HG03139 (cell line): Measurements from ENCODE around the gene FBXW7.

Experiments
- ATAC-seq: cut with Tn5 transposase; IDR thresholded peaks from one replicate; pipeline ENCODE4 v1.9.1; 2021; ENCODE audit not compliant: unreplicated experiment

FBXW7 gene

GRCh38 chr4:152535903-152536544 is at the start of gene FBXW7:
Gene FBXW7, minus strand, starts transcription at chr4:152536092. Its CDS starts 124,289 bp downstream, at chr4:152411803.
- ATAC-seq, result peak; percentile 81

DNA sequence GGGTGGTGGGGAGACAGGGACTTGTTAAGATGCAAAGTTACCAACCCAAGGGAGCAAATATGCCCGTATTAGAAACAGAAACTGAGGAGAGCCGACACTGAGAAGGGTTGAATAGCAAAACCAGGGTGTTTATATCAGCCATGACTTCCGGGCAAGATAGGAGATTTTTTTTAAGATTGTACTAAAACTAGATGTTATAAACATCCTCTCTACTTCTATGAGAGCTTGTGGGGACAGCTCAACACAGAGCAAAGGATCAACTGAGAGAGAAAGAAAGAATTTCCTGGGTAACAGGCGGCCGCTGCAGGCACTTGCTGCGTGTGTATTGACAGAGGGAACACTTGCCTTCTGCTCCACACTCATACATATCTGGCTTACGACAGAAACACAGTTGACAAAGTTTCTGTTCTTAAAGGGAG is 49.1 kb upstream of the FBXW7 start:
- no peak for ATAC-seq

- ATAC-seq, result no peak
These were observed 45.8 kb upstream of the FBXW7 start for GRCh38 chr4:152581536-152582160.

GRCh38 chr4:152579916-152580315 is 44.0 kb upstream of the FBXW7 start:
- ATAC-seq, result no peak

DNA sequence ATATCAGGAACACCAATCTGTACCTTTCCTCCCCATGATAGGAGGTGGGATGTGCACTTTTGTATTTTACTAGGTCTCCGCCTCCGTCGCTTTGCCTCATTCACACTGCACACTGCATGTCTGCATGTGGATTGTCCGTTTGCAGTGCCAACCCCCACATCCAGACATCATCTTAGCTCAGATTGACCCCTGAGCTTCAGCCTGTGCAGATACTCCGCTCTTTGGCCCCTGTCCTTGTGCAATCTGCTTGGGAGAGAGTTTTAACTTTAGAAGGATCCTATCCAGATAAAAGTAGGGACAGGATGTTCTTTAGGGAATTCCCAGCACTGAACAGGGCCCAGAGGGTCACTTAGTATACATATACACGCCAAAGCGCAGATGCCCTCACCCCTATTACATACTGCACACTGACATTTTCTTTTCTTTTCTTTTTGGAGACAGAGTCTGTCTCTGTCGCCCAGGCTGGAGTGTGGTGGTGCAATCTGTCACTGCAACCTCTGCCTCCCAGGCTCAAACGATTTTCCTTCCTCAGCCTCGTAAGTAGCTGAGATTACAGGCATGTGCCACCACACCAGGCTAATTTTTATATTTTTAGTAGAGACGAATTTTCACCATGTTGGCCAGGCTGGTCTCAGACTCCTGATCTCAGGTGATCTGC is 43.3 kb upstream of the FBXW7 start:
- ATAC-seq, result no peak

DNA sequence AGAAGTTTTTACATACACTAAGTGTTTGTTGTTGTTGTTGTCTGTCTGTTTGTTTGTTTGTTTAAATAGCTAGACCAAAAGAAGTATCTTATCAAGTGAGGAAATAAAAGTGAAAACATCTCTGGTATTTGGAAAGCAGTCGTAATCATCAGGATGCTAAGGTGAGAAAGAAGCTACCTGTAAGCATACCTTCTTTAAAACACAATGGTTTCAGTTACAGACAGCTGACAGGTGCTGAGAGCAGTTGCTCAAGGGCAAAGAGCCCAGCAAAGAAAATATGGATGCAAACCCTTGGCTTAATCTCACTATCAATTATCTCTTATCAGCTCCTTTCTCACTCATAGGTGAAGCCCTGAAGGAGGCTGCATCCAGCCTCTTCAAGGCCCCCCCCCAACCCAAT is 42.8 kb upstream of the FBXW7 start:
- ATAC-seq, result no peak

DNA sequence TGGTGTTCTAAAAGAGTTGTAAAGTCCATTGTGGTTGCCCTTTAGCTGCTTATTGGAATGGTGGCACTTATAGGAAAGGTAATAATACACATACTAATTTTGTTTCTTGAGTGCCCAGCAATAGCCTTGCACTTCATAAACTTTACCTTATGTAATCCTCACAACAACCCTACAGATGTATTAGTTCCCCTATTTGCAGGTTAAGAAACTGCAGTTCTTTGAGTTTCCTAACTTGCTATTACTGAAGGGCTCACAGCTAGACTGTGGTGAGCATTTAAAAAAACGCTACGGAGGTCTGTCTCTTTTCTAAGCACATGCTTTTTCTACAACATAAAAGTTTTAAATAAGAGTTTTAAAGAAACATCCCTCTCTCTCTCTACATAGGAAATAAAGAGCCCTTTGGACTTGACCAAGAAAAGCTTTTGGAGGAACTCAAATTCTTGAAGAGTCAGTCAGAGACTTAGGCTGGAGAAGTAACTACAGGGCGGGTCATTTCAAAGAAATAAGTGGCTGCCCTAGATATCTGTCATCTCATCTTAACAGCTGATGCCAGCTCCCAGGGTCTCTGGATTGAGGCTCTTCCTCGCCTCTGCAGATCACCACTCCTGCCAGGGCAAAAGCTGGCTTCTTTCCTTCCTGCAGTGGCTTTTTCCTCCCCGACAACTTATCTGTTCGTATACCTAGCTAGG is 42.0 kb upstream of the FBXW7 start:
- peak; percentile 76 for ATAC-seq

- ATAC-seq, result no peak
These were observed 39.6 kb upstream of the FBXW7 start for GRCh38 chr4:152575533-152575932.

GRCh38 chr4:152573861-152574260 is 38.0 kb upstream of the FBXW7 start:
- no peak for ATAC-seq

DNA sequence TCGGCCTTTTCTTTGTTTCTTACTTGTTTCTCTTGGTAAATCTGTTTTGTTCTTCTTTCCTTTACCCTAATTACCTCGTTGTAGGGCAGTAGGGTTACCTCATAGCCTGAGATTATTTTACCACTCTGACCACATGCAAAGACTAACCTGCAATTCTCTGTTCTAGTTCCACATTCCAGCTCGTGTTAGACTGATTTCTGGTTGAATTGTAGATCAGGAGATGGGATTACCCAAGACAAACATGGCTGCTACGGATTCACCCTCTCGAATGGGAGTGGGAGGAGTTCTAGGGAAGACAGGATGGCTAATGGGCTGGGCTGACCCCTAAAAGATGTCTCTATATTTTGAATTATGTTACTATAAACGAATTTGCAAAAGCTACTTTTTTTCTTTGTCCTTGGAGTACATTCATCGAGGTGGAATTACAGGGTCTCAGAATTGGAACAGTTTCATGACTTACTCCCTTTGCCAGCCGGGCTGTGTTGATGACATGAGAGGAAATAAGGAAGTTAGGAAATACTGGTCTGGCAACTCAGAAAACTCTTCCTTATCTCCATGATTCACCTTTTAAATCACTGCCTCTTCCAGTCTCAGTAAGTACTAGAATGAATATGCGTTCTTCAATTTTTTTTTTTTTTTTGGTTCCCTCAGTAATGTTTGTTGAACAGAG is 36.7 kb upstream of the FBXW7 start:
- peak; percentile 70 for ATAC-seq

- ATAC-seq, result no peak
These were observed 35.9 kb upstream of the FBXW7 start for GRCh38 chr4:152571770-152572169.

DNA sequence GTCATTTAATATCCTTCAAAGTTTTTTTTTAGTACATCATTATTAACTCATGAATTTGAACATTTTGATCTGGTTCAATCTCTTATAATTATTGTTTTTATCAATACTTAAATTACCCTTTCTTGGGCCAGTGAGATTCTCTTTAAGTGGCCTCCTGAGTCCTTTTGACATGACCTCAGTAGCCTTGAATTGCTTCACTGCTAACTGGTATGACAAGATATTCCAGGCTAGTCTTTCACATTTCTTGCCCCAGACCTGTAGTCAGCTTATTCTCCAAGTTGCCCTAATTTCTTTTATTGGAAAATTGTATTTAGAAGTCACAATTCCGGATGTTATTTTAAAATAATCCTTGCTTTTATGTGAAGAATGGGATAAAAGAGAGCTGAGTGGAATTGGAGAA is 35.4 kb upstream of the FBXW7 start:
- no peak for ATAC-seq

GRCh38 chr4:152565333-152565732 is 29.4 kb upstream of the FBXW7 start:
- no peak for ATAC-seq

DNA sequence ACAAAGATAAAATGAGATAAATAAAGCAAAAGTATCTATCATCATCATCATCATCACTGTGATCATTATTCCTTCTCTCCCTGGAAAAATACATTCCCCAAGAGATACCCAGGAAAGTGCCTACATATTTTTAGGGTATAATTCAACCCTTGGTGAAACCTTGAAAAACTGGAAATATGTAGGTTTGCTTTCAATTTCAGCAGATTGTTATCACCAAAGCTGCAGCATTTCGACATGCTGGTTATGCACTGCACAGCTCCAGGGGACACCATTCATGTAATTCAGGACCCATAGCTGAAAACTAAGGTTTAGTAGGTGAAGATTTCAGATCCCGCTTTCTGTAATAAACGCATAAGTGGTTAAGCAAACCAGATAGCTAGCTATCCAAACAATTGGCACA is 28.4 kb upstream of the FBXW7 start:
- ATAC-seq, result no peak

DNA sequence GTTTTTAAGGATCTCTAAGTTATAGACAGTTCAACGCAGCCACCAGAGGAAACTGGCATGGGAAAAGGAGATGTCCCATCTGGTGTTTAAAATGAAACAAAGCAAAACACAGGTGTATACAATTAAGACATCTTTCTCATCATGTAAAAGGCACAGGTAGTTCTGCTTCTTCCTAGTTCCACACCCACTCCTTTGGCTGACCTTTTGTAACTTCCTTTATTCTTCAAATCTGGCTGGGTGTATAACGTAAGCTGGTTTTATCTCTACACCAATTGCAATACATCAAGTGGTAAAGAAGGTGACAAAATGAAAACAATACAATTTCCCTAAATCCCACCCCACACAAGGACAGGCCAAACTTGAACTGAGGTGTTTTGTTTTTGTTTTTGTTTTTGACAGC is 27.3 kb upstream of the FBXW7 start:
- no peak for ATAC-seq

- ATAC-seq, result no peak
These were observed 23.7 kb upstream of the FBXW7 start for GRCh38 chr4:152559641-152560040.

GRCh38 chr4:152558396-152558795 is 22.5 kb upstream of the FBXW7 start:
- no peak for ATAC-seq

- no peak for ATAC-seq
These were observed 20.9 kb upstream of the FBXW7 start for GRCh38 chr4:152556834-152557233.

GRCh38 chr4:152556283-152556682 is 20.4 kb upstream of the FBXW7 start:
- no peak for ATAC-seq

DNA sequence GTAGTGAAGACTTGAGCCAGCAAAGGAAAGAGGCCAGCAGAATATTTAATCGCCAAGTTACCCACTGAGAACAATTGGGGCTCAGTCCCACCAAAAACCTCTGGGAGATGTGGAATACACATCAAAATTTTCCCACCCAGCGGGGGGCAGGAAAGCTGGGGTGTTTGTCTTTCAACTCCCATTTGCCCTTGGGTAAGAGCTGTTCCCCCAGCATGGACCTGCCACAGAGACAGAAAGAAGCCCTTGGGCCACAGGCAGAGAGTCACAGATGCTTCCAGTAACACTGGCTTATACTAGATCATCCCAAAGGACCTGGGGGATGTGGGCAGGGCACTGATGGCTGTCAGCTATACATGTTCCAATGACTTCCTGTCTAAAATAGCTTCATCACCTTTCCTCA is 18.9 kb upstream of the FBXW7 start:
- ATAC-seq, result no peak

- ATAC-seq, result peak; percentile 39
These were observed 14.8 kb upstream of the FBXW7 start for GRCh38 chr4:152550687-152551086.
